ENCODE measurements around the gene SHMT2.
A peak's percentile ranks its signal among the peaks of the same experiment; 100 is the strongest.

Gene SHMT2

GRCh38 chr12:57230381-57231155, 1.1 kb downstream of the SHMT2 start:
- Histone ChIP-seq H3K4me3 (ENCODE audit: low read depth in 1 of 2, low read length in 2 of 2) (peak overlapping the region; percentile 79 to 94), H3K27me3 (ENCODE audit: low read depth, low read length) (peaks cover 12% of the 10 kb centered on the region), H3K4me1 (ENCODE audit: control insufficient read depth in 1 of 2, insufficient read depth in 2 of 2, low read length in 2 of 2) (peaks cover 9 to 28% of the 10 kb centered on the region in 2 donors), H3K36me3 (ENCODE audit: control insufficient read depth in 1 of 2, insufficient read depth in 2 of 2, low read length in 2 of 2) (peaks cover 29 to 38% of the 10 kb centered on the region in 2 donors), H3K9me3 (ENCODE audit: control insufficient read depth in 1 of 2, low read length in 2 of 2) (no peaks in the 10 kb centered on the region), H3K27ac (ENCODE audit: low read length) (peak overlapping the region; percentile 67)

GRCh38 chr12:57231276-57232021, 1.9 kb downstream of the SHMT2 start:
- H3K4me3 ChIP-seq (ENCODE audit: low read depth in 1 of 2, low read length in 2 of 2): no peak overlapping the region
- no peaks in the 10 kb centered on the region for H3K9me3 ChIP-seq (ENCODE audit: control insufficient read depth in 1 of 2, low read length in 2 of 2)
- H3K27ac ChIP-seq (ENCODE audit: low read length): no peak overlapping the region
- peaks cover 10% of the 10 kb centered on the region for H3K27me3 ChIP-seq (ENCODE audit: low read depth, low read length)
- H3K36me3 ChIP-seq (ENCODE audit: control insufficient read depth in 1 of 2, insufficient read depth in 2 of 2, low read length in 2 of 2): peaks cover 29 to 38% of the 10 kb centered on the region in 2 donors
- H3K4me1 ChIP-seq (ENCODE audit: control insufficient read depth in 1 of 2, insufficient read depth in 2 of 2, low read length in 2 of 2): peaks cover 9 to 28% of the 10 kb centered on the region in 2 donors

- Histone ChIP-seq H3K27ac (ENCODE audit: low read length) (no peak overlapping the region), H3K36me3 (ENCODE audit: control insufficient read depth in 1 of 2, insufficient read depth in 2 of 2, low read length in 2 of 2) (peaks cover 29 to 38% of the 10 kb centered on the region in 2 donors), H3K9me3 (ENCODE audit: control insufficient read depth in 1 of 2, low read length in 2 of 2) (no peaks in the 10 kb centered on the region), H3K27me3 (ENCODE audit: low read depth, low read length) (peaks cover 10% of the 10 kb centered on the region), H3K4me3 (ENCODE audit: low read depth in 1 of 2, low read length in 2 of 2) (no peak overlapping the region), H3K4me1 (ENCODE audit: control insufficient read depth in 1 of 2, insufficient read depth in 2 of 2, low read length in 2 of 2) (peaks cover 9 to 25% of the 10 kb centered on the region in 2 donors)
Observed at GRCh38 chr12:57232156-57232756, 2.7 kb downstream of the SHMT2 start.

GRCh38 chr12:57233357-57234232, 4.1 kb downstream of the SHMT2 start:
- Histone ChIP-seq H3K27me3 (ENCODE audit: low read depth, low read length) (peaks cover 22% of the 10 kb centered on the region), H3K36me3 (ENCODE audit: control insufficient read depth in 1 of 2, insufficient read depth in 2 of 2, low read length in 2 of 2) (peaks cover 29 to 38% of the 10 kb centered on the region in 2 donors), H3K4me1 (ENCODE audit: control insufficient read depth in 1 of 2, insufficient read depth in 2 of 2, low read length in 2 of 2) (peaks cover 10 to 37% of the 10 kb centered on the region in 2 donors), H3K4me3 (ENCODE audit: low read depth in 1 of 2, low read length in 2 of 2) (no peak overlapping the region), H3K9me3 (ENCODE audit: control insufficient read depth in 1 of 2, low read length in 2 of 2) (no peaks in the 10 kb centered on the region), H3K27ac (ENCODE audit: low read length) (no peak overlapping the region)

DNA sequence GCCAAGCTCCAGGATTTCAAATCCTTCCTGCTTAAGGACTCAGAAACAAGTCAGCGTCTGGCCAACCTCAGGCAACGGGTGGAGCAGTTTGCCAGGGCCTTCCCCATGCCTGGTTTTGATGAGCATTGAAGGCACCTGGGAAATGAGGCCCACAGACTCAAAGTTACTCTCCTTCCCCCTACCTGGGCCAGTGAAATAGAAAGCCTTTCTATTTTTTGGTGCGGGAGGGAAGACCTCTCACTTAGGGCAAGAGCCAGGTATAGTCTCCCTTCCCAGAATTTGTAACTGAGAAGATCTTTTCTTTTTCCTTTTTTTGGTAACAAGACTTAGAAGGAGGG, 4.7 kb downstream of the SHMT2 start:
- H3K9me3 ChIP-seq (ENCODE audit: control insufficient read depth in 1 of 2, low read length in 2 of 2): no peaks in the 10 kb centered on the region
- peaks cover 29 to 38% of the 10 kb centered on the region in 2 donors for H3K36me3 ChIP-seq (ENCODE audit: control insufficient read depth in 1 of 2, insufficient read depth in 2 of 2, low read length in 2 of 2)
- H3K27me3 ChIP-seq (ENCODE audit: low read depth, low read length): peaks cover 26% of the 10 kb centered on the region
- H3K4me1 ChIP-seq (ENCODE audit: control insufficient read depth in 1 of 2, insufficient read depth in 2 of 2, low read length in 2 of 2): peaks cover 13 to 43% of the 10 kb centered on the region in 2 donors
- H3K4me3 ChIP-seq (ENCODE audit: low read depth in 1 of 2, low read length in 2 of 2): no peak overlapping the region
- peak overlapping the region; percentile 23 for H3K27ac ChIP-seq (ENCODE audit: low read length)

DNA sequence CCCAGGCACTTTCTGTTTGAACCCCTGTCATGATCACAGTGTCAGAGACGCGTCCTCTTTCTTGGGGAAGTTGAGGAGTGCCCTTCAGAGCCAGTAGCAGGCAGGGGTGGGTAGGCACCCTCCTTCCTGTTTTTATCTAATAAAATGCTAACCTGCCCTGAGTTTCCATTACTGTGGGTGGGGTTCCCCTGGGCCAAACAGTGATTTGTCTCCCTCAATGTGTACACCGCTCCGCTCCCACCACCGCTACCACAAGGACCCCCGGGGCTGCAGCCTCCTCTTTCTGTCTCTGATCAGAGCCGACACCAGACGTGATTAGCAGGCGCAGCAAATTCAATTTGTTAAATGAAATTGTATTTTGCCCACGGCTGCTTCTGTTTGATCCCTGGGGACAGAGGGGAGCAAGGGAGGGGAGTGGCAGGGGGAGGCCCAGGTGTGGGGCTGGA, 5.1 kb downstream of the SHMT2 start:
- H3K4me1 ChIP-seq (ENCODE audit: control insufficient read depth in 1 of 2, insufficient read depth in 2 of 2, low read length in 2 of 2): peaks cover 16 to 47% of the 10 kb centered on the region in 2 donors
- peaks cover 29% of the 10 kb centered on the region for H3K27me3 ChIP-seq (ENCODE audit: low read depth, low read length)
- no peak overlapping the region for H3K4me3 ChIP-seq (ENCODE audit: low read depth in 1 of 2, low read length in 2 of 2)
- peaks cover 29 to 36% of the 10 kb centered on the region in 2 donors for H3K36me3 ChIP-seq (ENCODE audit: control insufficient read depth in 1 of 2, insufficient read depth in 2 of 2, low read length in 2 of 2)
- no peaks in the 10 kb centered on the region for H3K9me3 ChIP-seq (ENCODE audit: control insufficient read depth in 1 of 2, low read length in 2 of 2)
- H3K27ac ChIP-seq (ENCODE audit: low read length): peak overlapping the region; percentile 23

DNA sequence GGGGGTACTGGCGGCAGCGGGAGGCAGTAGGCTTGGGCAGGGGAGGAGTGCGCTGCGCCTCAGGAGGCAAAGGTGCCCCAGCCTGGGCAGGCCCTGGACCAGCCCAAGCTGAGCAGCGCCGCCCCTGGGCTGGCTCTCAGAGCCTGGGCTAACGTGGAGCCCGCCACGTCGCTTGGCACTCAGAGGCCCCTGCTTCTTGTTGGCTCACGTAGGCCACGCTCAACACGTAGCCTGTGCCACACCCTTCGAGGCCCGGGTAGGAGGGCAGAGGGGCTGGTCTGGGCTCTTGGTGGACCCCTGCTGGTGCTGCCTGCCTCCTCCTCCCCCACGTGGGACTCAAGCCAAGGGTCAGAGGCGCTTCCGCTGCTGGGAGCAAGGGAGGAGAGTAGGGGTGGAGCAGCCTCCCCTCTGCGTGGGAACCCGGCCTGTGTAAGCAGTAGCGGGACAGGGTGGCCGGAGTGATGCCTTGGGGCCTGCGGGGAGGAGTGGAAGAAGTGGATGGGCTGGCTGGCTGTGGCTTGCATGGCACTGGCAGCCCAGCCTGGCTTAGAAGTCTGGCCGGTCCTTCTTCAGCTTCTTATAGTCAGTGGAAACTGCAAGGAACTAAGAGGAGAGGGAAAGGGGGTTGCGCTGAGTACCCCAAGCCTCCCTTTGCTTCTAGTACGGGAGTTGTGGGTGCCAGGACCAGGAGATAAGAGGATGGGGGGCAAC, 5.7 kb downstream of the SHMT2 start:
- Histone ChIP-seq H3K9me3 (ENCODE audit: control insufficient read depth in 1 of 2, low read length in 2 of 2) (no peaks in the 10 kb centered on the region), H3K4me3 (ENCODE audit: low read depth in 1 of 2, low read length in 2 of 2) (no peak overlapping the region), H3K36me3 (ENCODE audit: control insufficient read depth in 1 of 2, insufficient read depth in 2 of 2, low read length in 2 of 2) (peaks cover 29 to 33% of the 10 kb centered on the region in 2 donors), H3K27ac (ENCODE audit: low read length) (no peak overlapping the region), H3K4me1 (ENCODE audit: control insufficient read depth in 1 of 2, insufficient read depth in 2 of 2, low read length in 2 of 2) (peaks cover 18 to 49% of the 10 kb centered on the region in 2 donors), H3K27me3 (ENCODE audit: low read depth, low read length) (peaks cover 35% of the 10 kb centered on the region)

DNA sequence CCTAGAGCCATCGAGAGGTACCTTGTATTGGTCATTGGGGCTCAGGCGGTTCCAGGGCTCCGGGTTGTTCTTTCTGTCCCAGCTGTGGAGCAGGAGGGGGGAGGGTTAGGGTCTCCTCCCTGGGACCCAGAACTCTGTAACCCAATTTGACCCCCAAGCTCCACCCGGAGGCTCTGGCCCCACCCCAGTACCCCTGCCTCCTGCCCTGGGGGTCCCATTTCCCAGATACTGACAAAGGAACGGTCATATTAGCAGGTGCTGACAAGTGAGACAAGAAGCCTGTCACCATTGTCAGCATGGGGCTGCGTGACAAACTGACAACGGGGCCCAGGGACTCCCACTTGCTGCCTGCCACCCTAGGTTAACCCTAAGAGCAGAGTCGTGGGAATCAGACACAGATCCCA, 6.2 kb downstream of the SHMT2 start:
- Histone ChIP-seq H3K27ac (ENCODE audit: low read length) (no peak overlapping the region), H3K36me3 (ENCODE audit: control insufficient read depth in 1 of 2, insufficient read depth in 2 of 2, low read length in 2 of 2) (peaks cover 29 to 33% of the 10 kb centered on the region in 2 donors), H3K4me3 (ENCODE audit: low read depth in 1 of 2, low read length in 2 of 2) (no peak overlapping the region), H3K27me3 (ENCODE audit: low read depth, low read length) (peaks cover 41% of the 10 kb centered on the region), H3K9me3 (ENCODE audit: control insufficient read depth in 1 of 2, low read length in 2 of 2) (no peaks in the 10 kb centered on the region), H3K4me1 (ENCODE audit: control insufficient read depth in 1 of 2, insufficient read depth in 2 of 2, low read length in 2 of 2) (peaks cover 13 to 49% of the 10 kb centered on the region in 2 donors)

DNA sequence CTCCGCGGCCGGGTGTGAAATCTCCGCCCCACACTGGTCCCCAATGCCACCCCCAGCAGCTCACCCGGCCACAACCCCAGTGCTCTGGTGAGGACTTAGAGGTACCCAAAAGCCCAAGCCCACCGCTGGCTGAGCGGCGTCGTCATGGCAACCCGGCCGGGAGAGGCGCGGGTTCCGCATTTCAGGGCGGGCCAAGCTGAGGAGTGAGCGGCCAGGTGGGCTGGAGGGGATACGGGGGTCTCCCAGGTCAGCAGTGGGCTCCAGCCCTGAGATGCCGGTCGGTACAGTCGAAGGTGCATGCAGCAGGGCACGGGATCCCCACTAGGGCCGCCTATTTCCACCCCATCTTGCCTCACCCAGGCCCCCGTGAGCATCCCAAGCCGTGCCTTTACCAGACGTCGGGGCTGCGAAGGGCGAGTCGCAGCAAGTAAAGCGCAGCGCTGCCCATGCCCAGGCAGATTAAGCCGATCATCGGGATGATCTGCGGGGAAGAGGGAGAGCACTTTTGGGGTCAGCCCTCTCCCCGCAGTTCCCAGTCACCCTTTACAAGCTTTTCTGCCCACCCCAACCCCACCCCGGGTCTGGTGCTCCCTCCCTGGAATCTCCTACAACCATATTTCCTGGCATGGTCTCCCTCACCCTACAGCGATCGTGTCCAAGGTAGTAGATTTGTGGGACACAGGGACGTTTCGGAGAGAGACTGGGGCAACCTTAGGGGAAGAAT, 6.9 kb downstream of the SHMT2 start:
- Histone ChIP-seq H3K4me3 (ENCODE audit: low read depth in 1 of 2, low read length in 2 of 2) (no peak overlapping the region), H3K27ac (ENCODE audit: low read length) (no peak overlapping the region), H3K4me1 (ENCODE audit: control insufficient read depth in 1 of 2, insufficient read depth in 2 of 2, low read length in 2 of 2) (peaks cover 10 to 49% of the 10 kb centered on the region in 2 donors), H3K9me3 (ENCODE audit: control insufficient read depth in 1 of 2, low read length in 2 of 2) (no peaks in the 10 kb centered on the region), H3K36me3 (ENCODE audit: control insufficient read depth in 1 of 2, insufficient read depth in 2 of 2, low read length in 2 of 2) (peaks cover 27 to 33% of the 10 kb centered on the region in 2 donors), H3K27me3 (ENCODE audit: low read depth, low read length) (peaks cover 47% of the 10 kb centered on the region)
